OCI-LY1 (cell line): ENCODE measurements around the gene GPR75.

Experiments used
- H2AFZ ChIP-seq: fragments of 200-600 bp; sonication (generic), shearing (Covaris generic); 2 replicates; pipeline ENCODE4 v1.6.0; 2014; ENCODE audit warnings: antibody characterized with exemption, mild to moderate bottlenecking, low read length
- H3F3A ChIP-seq: fragments of 200-600 bp; sonication (generic), shearing (Covaris generic); 2 replicates; pipeline ENCODE4 v1.6.0; 2014; ENCODE audit warnings: mild to moderate bottlenecking, antibody characterized with exemption, low read length, moderate library complexity; ENCODE audit not compliant: insufficient read depth
- H3K27ac ChIP-seq: fragments of 200-600 bp; sonication (generic); 2 replicates; pipeline ENCODE4 v1.5.1; 2014; ENCODE audit warnings: low read length, mixed run types, mild to moderate bottlenecking, low read depth; ENCODE audit not compliant: poor library complexity, severe bottlenecking
- H3K27me3 ChIP-seq: fragments of 200-600 bp; sonication (generic); 2 replicates; pipeline ENCODE4 v1.6.0; 2014; ENCODE audit warnings: antibody characterized with exemption, mild to moderate bottlenecking, low read length, moderate library complexity; ENCODE audit not compliant: insufficient read depth
- H3K36me3 ChIP-seq: fragments of 200-600 bp; sonication (generic); 2 replicates; pipeline ENCODE4 v1.6.1; 2014; ENCODE audit warnings: mild to moderate bottlenecking, antibody characterized with exemption, low read length, moderate library complexity, mixed read lengths; ENCODE audit not compliant: insufficient read depth
- H3K4me1 ChIP-seq: fragments of 200-600 bp; sonication (generic); 2 replicates; pipeline ENCODE4 v1.5.1; 2014; ENCODE audit warnings: mild to moderate bottlenecking, low read length, moderate library complexity; ENCODE audit not compliant: insufficient read depth, severe bottlenecking
- H3K4me2 ChIP-seq: fragments of 200-600 bp; sonication (generic), shearing (Covaris generic); 2 replicates; pipeline ENCODE4 v1.6.1; 2014; ENCODE audit warnings: low read length
- H3K4me3 ChIP-seq: fragments of 200-600 bp; sonication (generic); 2 replicates; pipeline ENCODE4 v1.5.1; 2014; ENCODE audit warnings: low read length, low read depth, mild to moderate bottlenecking, mixed read lengths; ENCODE audit not compliant: poor library complexity, severe bottlenecking
- H3K79me2 ChIP-seq: fragments of 200-600 bp; shearing (Covaris generic); 2 replicates; pipeline ENCODE4 v1.6.1; 2016; ENCODE audit warnings: mixed run types, low read length, mixed read lengths; ENCODE audit not compliant: insufficient read depth
- H3K9ac ChIP-seq: fragments of 200-600 bp; sonication (generic), shearing (Covaris generic); 2 replicates; pipeline ENCODE4 v1.6.1; 2014; ENCODE audit warnings: mild to moderate bottlenecking, low read length, mixed read lengths
- H3K9me2 ChIP-seq: fragments of 200-600 bp; sonication (generic), shearing (Covaris generic); 2 replicates; pipeline ENCODE4 v1.6.1; 2014; ENCODE audit warnings: low read depth, mild to moderate bottlenecking, low read length, mixed read lengths
- H3K9me3 ChIP-seq: fragments of 200-600 bp; shearing (Covaris generic); 2 replicates; pipeline ENCODE4 v1.6.1; 2014; ENCODE audit warnings: low read length, mixed read lengths
- H4K20me1 ChIP-seq: fragments of 200-600 bp; sonication (generic), shearing (Covaris generic); 2 replicates; pipeline ENCODE4 v1.6.0; 2016; ENCODE audit warnings: mild to moderate bottlenecking, low read length; ENCODE audit not compliant: insufficient read depth
- CTCF ChIP-seq: fragments of 200-600 bp; sonication (generic), shearing (Covaris generic); IDR thresholded peaks from 2 replicates; pipeline ENCODE4 v1.5.1; 2017; ENCODE audit warnings: mild to moderate bottlenecking, antibody characterized with exemption, low read length, moderate library complexity, mixed read lengths
- EZH2 ChIP-seq: fragments of 200-600 bp; sonication (generic), shearing (Covaris generic); IDR thresholded peaks from 2 replicates; pipeline ENCODE4 v1.8.0; 2017; ENCODE audit warnings: borderline replicate concordance, mixed run types, mild to moderate bottlenecking, antibody characterized with exemption, low read length, moderate library complexity, mixed read lengths

GPR75 gene

GRCh38 chr2:53859206-53860181 lies at the start of gene GPR75:
Gene GPR75, minus strand, starts transcription at chr2:53859967. Its CDS starts 5,211 bp downstream, at chr2:53854756.
- Histone ChIP-seq H3K4me3 (no peak within 1 kb of the TSS), H3K4me2 (no peak within 1 kb of the TSS)

DNA sequence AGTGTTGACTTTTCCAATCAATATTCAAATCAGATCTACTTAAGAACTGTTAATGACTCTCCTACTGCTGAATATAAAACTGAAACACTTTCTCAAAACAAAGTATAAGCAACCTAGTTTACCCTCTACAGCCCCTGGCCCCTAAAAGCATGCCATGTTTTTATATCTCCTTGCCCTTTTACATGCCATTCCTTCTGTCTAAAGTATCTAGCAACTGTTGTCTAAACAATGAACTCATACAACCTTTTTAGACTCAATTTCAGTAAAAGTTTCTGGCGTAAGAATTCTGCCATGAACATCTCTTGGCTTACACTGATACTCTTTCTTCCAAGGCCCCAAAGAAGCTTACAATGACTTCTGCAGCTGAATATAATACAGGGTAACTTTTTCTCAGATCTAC lies 47.8 kb upstream of the GPR75 start:
- peaks cover 83% of the 10 kb centered on the region for H3K36me3 ChIP-seq
- no peaks in the 10 kb centered on the region for H3K4me1 ChIP-seq
- no peak overlapping the region for H3K27ac ChIP-seq
- H3K4me2 ChIP-seq: no peak overlapping the region
- no peaks in the 10 kb centered on the region for H3K79me2 ChIP-seq
- no peaks in the 10 kb centered on the region for H3K27me3 ChIP-seq
- H3K4me3 ChIP-seq: no peak overlapping the region
- no peak for TF ChIP-seq CTCF
- TF ChIP-seq EZH2: no peak
- H4K20me1 ChIP-seq: no peaks in the 10 kb centered on the region
- H3K9me2 ChIP-seq: no peaks in the 10 kb centered on the region
- no peak overlapping the region for H2AFZ ChIP-seq
- no peaks in the 10 kb centered on the region for H3K9me3 ChIP-seq
- no peaks in the 10 kb centered on the region for H3F3A ChIP-seq
- no peak overlapping the region for H3K9ac ChIP-seq

More at GRCh38 chr2:53859206-53860181, at the start of gene GPR75:
- peaks cover 83% of the 10 kb centered on the region for H3K36me3 ChIP-seq
- H3F3A ChIP-seq: no peaks in the 10 kb centered on the region
- no peaks in the 10 kb centered on the region for H3K9me2 ChIP-seq
- no peak within 1 kb of the TSS for H3K9ac ChIP-seq
- H3K27me3 ChIP-seq: no peaks in the 10 kb centered on the region
- H3K4me1 ChIP-seq: no peaks in the 10 kb centered on the region
- H3K9me3 ChIP-seq: no peaks in the 10 kb centered on the region
- H3K27ac ChIP-seq: no peak within 1 kb of the TSS
- no peak within 1 kb of the TSS for H2AFZ ChIP-seq
- no peaks in the 10 kb centered on the region for H4K20me1 ChIP-seq
- no peaks in the 10 kb centered on the region for H3K79me2 ChIP-seq
- no peak for TF ChIP-seq CTCF
- TF ChIP-seq EZH2: no peak

DNA sequence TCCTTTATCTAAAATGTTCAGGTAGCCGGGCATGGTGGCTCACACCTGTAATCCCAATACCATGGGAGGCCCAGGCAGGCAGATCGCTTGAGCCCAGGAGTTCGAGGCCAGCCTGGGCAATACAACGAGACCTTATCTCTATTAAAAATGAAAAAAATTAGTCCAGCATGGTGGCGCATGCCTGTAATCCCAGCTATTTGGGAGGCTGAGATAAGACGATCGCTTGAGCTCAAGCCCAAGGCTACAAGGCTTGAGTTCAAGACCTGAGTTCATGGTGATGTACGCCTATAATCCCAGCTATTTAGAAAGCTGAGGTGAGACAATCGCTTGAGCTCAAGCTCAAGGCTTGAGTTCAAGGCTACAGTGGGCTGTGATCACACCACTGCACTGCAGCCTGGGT lies 45.6 kb upstream of the GPR75 start:
- Histone ChIP-seq H3K9me2 (no peaks in the 10 kb centered on the region), H2AFZ (no peak overlapping the region), H3K79me2 (no peaks in the 10 kb centered on the region), H3K9ac (no peak overlapping the region), H3K4me3 (no peak overlapping the region), H3K27ac (no peak overlapping the region), H3F3A (no peaks in the 10 kb centered on the region), H3K36me3 (peaks cover 94% of the 10 kb centered on the region), H3K9me3 (no peaks in the 10 kb centered on the region), H3K4me1 (no peaks in the 10 kb centered on the region), H3K4me2 (no peak overlapping the region), H4K20me1 (no peaks in the 10 kb centered on the region), H3K27me3 (no peaks in the 10 kb centered on the region)
- TF ChIP-seq EZH2 (no peak), CTCF (no peak)
